HL-60 (cell line): ENCODE results near the gene SLC25A29.

Experiments
- DNase-seq, 2 experiments: peaks; one replicate each; pipeline ENCODE4 v3.0.0-alpha.2; 2010 to 2020; ENCODE audit warnings: low read depth in 1 of 2, low spot score in 1 of 2
- H3K27ac ChIP-seq: fragments of 250-450 bp; sonication (Bioruptor Pico); replicated peaks from 2 replicates; pipeline ENCODE4 v1.5.1; 2020; ENCODE audit warnings: mild to moderate bottlenecking, moderate library complexity
- H3K27me3 ChIP-seq: fragments of 250-450 bp; sonication (Bioruptor Pico); 2 replicates; pipeline ENCODE4 v1.5.1; 2021; ENCODE audit warnings: mild to moderate bottlenecking, moderate library complexity; ENCODE audit not compliant: insufficient read depth, poor library complexity, severe bottlenecking
- H3K4me3 ChIP-seq: replicated peaks from 2 replicates; pipeline ENCODE4 v1.5.1; 2011; ENCODE audit warnings: mild to moderate bottlenecking, control low read depth, low read length; ENCODE audit not compliant: insufficient read depth
- CTCF ChIP-seq: IDR thresholded peaks from one replicate; pipeline ENCODE4 v1.5.1; 2011; ENCODE audit warnings: low read length, control low read depth, inconsistent platforms; ENCODE audit not compliant: insufficient read depth
- GABPA ChIP-seq: IDR thresholded peaks from 2 replicates; pipeline ENCODE4 v1.6.1; 2012; ENCODE audit warnings: low read depth
- POLR2AphosphoS5 ChIP-seq: IDR thresholded peaks from 2 replicates; pipeline ENCODE4 v1.6.1; 2012; ENCODE audit warnings: low read depth
- REST ChIP-seq: IDR thresholded peaks from 2 replicates; pipeline ENCODE4 v1.6.1; 2012; ENCODE audit warnings: low read depth; ENCODE audit not compliant: insufficient replicate concordance
- SPI1 ChIP-seq: IDR thresholded peaks from 2 replicates; pipeline ENCODE4 v1.6.1; 2012; ENCODE audit warnings: low read depth, mild to moderate bottlenecking, borderline replicate concordance

SLC25A29 gene

GRCh38 chr14:100340423-100340813 is 34.2 kb upstream of the SLC25A29 start:
- no peak for TF ChIP-seq SPI1

GRCh38 chr14:100339766-100340422 is 33.6 kb upstream of the SLC25A29 start:
- Histone ChIP-seq H3K4me3 (no peak overlapping the region), H3K27me3 (no peaks in the 10 kb centered on the region), H3K27ac (peak overlapping the region; percentile 93)
- no peak for TF ChIP-seq CTCF
- no peak for TF ChIP-seq POLR2AphosphoS5
- no peak for DNase-seq

More at GRCh38 chr14:100340423-100340813, 34.2 kb upstream of the SLC25A29 start:
- H3K27me3 ChIP-seq, result no peaks in the 10 kb centered on the region
- no peak overlapping the region for H3K4me3 ChIP-seq
- DNase-seq, result no peak
- H3K27ac ChIP-seq, result peak overlapping the region; percentile 93

DNA sequence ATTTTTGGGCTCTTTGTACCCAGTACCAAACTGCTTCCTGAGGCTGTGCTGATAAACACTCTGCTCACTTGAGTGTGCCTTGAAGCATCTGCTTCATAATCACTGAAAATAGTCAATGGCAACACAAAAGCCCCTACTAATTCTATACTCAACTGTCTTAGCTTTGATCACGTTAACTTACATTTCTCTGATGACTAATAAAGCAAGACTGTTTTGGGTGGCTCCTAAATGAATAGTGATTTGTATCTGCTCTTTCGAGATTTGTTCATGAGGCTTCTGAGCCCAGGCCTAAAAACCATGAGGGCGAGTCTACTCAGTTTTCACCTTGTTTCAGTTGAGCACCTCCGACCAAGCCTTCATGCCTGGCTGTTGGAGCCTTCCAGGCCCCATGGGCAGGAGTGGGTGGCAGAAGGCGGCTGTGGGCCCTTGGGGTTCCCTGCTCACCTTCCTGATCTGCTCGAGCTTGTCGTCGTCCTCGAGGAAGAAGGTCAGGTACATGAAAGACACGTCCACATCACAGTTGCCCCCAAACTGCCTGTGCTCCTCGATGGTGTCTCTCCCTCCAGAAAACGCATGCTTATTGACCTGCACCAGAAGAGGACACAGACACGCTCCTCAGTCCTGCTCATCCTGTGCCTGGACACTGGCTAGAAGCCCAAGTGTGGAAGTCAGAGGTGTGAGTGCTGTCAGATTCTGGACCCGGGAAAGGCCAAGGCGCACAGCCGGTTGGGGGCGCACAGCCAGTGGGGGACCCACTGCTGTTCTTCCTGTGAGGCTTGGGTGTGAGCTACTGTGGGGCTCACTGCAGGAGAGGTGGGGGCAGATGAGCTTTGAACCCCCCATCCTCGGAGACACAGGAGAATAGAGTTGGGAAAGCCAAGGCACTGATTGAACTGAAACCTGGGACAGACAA is 30.6 kb upstream of the SLC25A29 start:
- TF ChIP-seq GABPA (no peak), REST (no peak), POLR2AphosphoS5 (no peak), SPI1 (no peak), CTCF (no peak)
- H3K4me3 ChIP-seq, result no peak overlapping the region
- H3K27me3 ChIP-seq, result no peaks in the 10 kb centered on the region
- no peak for DNase-seq
- no peak overlapping the region for H3K27ac ChIP-seq

DNA sequence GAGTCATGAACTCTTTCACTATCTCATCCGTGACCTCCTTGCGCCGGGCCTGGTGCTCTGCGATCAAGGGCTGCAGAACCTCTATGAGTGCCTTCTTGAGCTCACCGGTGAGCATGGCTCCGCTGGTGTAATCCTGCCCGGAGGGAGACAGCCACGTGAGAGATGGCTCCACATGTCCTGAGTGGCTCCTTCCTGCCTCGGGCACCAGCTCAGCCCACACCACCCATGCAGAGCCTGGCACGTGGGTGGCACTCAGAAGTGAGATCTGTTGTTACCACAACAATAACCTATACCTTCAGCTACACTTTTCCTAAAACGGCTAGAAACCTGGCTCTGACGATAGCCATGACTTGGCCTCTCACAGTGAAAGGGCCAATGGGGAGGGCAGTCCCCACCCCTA is 28.7 kb upstream of the SLC25A29 start:
- TF ChIP-seq CTCF (no peak), GABPA (no peak), POLR2AphosphoS5 (no peak), SPI1 (no peak), REST (no peak)
- no peak for DNase-seq

More for the DNA sequence above, 28.7 kb upstream of the SLC25A29 start:
- Histone ChIP-seq H3K4me3 (no peak overlapping the region), H3K27me3 (no peaks in the 10 kb centered on the region), H3K27ac (no peak overlapping the region)
